Effector memory CD8-positive, alpha-beta T cell (primary cell): ENCODE results near the gene NTSR1.

ENCODE experiments used
- ATAC-seq: fragments of 150-1000 bp; cut with Tn5 transposase; replicated peaks from 2 replicates; pipeline ENCODE4 v1.10.0; 2021; ENCODE audit warnings: mild to moderate bottlenecking, moderate library complexity
- DNase-seq, 3 experiments: peaks; one replicate each; pipeline ENCODE4 v3.0.0; 2021
- H3K27ac Mint-ChIP-seq, 2 donors: one replicate each; pipeline ENCODE4 v1.8.0; 2022; ENCODE audit warnings: mild to moderate bottlenecking in 2 of 2, mixed read lengths in 2 of 2, moderate library complexity in 2 of 2
- H3K27me3 Mint-ChIP-seq, 2 donors: one replicate each; pipeline ENCODE4 v1.8.0; 2022; ENCODE audit warnings: mixed read lengths in 2 of 2
- H3K36me3 Mint-ChIP-seq: one replicate; pipeline ENCODE4 v1.8.0; 2022; ENCODE audit warnings: mild to moderate bottlenecking, moderate library complexity, mixed read lengths; ENCODE audit not compliant: insufficient read depth
- H3K4me1 Mint-ChIP-seq, 2 donors: one replicate each; pipeline ENCODE4 v1.8.0; 2022; ENCODE audit warnings: low read depth in 2 of 2, mixed read lengths in 2 of 2
- H3K4me3 Mint-ChIP-seq, 2 donors: one replicate each; pipeline ENCODE4 v1.8.0; 2022; ENCODE audit warnings: mild to moderate bottlenecking in 2 of 2, mixed read lengths in 2 of 2, moderate library complexity in 2 of 2
- H3K9me3 Mint-ChIP-seq, 2 donors: one replicate each; pipeline ENCODE4 v1.8.0; 2022; ENCODE audit warnings: mixed read lengths in 2 of 2
- total RNA-seq, 9 experiments: gene quantifications; one replicate each; lab custom pipeline; 2026; lab: John Stamatoyannopoulos, UW

NTSR1 gene
- total RNA-seq, result 0 to 1.3 (median 0) reads per million in 9 experiments

- Mint-ChIP-seq H3K9me3 (no peaks in the 10 kb centered on the region), H3K4me1 (peaks cover 0 to 6% of the 10 kb centered on the region in 2 donors), H3K27ac (no peak within 1 kb of the TSS), H3K4me3 (peak within 1 kb of the TSS; percentile 45 to 52), H3K27me3 (peaks cover 23 to 39% of the 10 kb centered on the region in 2 donors), H3K36me3 (no peaks in the 10 kb centered on the region)
- ATAC-seq (peak; percentile 33), DNase-seq (no peak)
Measured at GRCh38 chr20:62708591-62709536, at the start of gene NTSR1. Gene NTSR1 (plus strand): TSS chr20:62708836. CDS start chr20:62709208, 372 bp downstream.

GRCh38 chr20:62659488-62660239 is 49.0 kb upstream of the NTSR1 start:
- ATAC-seq (no peak), DNase-seq (no peak)
- H3K4me3 Mint-ChIP-seq, result no peak overlapping the region
- no peak overlapping the region for H3K27ac Mint-ChIP-seq
- no peaks in the 10 kb centered on the region for H3K9me3 Mint-ChIP-seq
- no peaks in the 10 kb centered on the region for H3K36me3 Mint-ChIP-seq
- H3K27me3 Mint-ChIP-seq, result no peaks in the 10 kb centered on the region
- peaks cover 0 to 2% of the 10 kb centered on the region in 2 donors for H3K4me1 Mint-ChIP-seq

GRCh38 chr20:62660240-62660615 is 48.4 kb upstream of the NTSR1 start:
- no peak overlapping the region for H3K4me3 Mint-ChIP-seq
- no peaks in the 10 kb centered on the region for H3K27me3 Mint-ChIP-seq
- peaks cover 0 to 2% of the 10 kb centered on the region in 2 donors for H3K4me1 Mint-ChIP-seq
- H3K36me3 Mint-ChIP-seq, result no peaks in the 10 kb centered on the region
- H3K27ac Mint-ChIP-seq, result peak overlapping the region in 1 of 2 donors; percentile 58
- ATAC-seq, result no peak
- no peaks in the 10 kb centered on the region for H3K9me3 Mint-ChIP-seq
- no peak for DNase-seq

GRCh38 chr20:62660768-62661167 is 47.9 kb upstream of the NTSR1 start:
- H3K4me3 Mint-ChIP-seq, result no peak overlapping the region
- H3K9me3 Mint-ChIP-seq, result no peaks in the 10 kb centered on the region
- ATAC-seq (no peak), DNase-seq (no peak)
- H3K4me1 Mint-ChIP-seq, result peaks cover 0 to 2% of the 10 kb centered on the region in 2 donors
- H3K27ac Mint-ChIP-seq, result peak overlapping the region in 1 of 2 donors; percentile 58
- H3K36me3 Mint-ChIP-seq, result no peaks in the 10 kb centered on the region
- H3K27me3 Mint-ChIP-seq, result no peaks in the 10 kb centered on the region

- ATAC-seq (no peak), DNase-seq (no peak)
- no peaks in the 10 kb centered on the region for H3K27me3 Mint-ChIP-seq
- peak overlapping the region in 1 of 2 donors; percentile 56 for H3K27ac Mint-ChIP-seq
- no peaks in the 10 kb centered on the region for H3K36me3 Mint-ChIP-seq
- no peaks in the 10 kb centered on the region for H3K9me3 Mint-ChIP-seq
- H3K4me3 Mint-ChIP-seq, result no peak overlapping the region
- H3K4me1 Mint-ChIP-seq, result peaks cover 0 to 2% of the 10 kb centered on the region in 2 donors
Measured at GRCh38 chr20:62661647-62662046, 47.0 kb upstream of the NTSR1 start.

- Mint-ChIP-seq H3K27me3 (no peaks in the 10 kb centered on the region), H3K4me1 (peaks cover 0 to 2% of the 10 kb centered on the region in 2 donors), H3K36me3 (no peaks in the 10 kb centered on the region), H3K9me3 (no peaks in the 10 kb centered on the region), H3K4me3 (no peak overlapping the region), H3K27ac (no peak overlapping the region)
- DNase-seq (no peak), ATAC-seq (no peak)
Measured at GRCh38 chr20:62662422-62662821, 46.2 kb upstream of the NTSR1 start.

GRCh38 chr20:62663145-62664018 is 45.3 kb upstream of the NTSR1 start:
- Mint-ChIP-seq H3K9me3 (no peaks in the 10 kb centered on the region), H3K4me3 (no peak overlapping the region), H3K4me1 (peaks cover 0 to 2% of the 10 kb centered on the region in 2 donors), H3K36me3 (peaks cover 3% of the 10 kb centered on the region), H3K27me3 (no peaks in the 10 kb centered on the region), H3K27ac (peak overlapping the region in 1 of 2 donors; percentile 66)
- no peak for ATAC-seq
- DNase-seq, result no peak

- H3K4me3 Mint-ChIP-seq, result no peak overlapping the region
- no peaks in the 10 kb centered on the region for H3K9me3 Mint-ChIP-seq
- DNase-seq (no peak), ATAC-seq (no peak)
- H3K4me1 Mint-ChIP-seq, result peaks cover 0 to 2% of the 10 kb centered on the region in 2 donors
- no peak overlapping the region for H3K27ac Mint-ChIP-seq
- H3K27me3 Mint-ChIP-seq, result no peaks in the 10 kb centered on the region
- peaks cover 3% of the 10 kb centered on the region for H3K36me3 Mint-ChIP-seq
Measured at GRCh38 chr20:62664019-62664971, 44.3 kb upstream of the NTSR1 start.

- ATAC-seq (no peak), DNase-seq (no peak)
- H3K27me3 Mint-ChIP-seq, result no peaks in the 10 kb centered on the region
- H3K4me3 Mint-ChIP-seq, result no peak overlapping the region
- no peaks in the 10 kb centered on the region for H3K9me3 Mint-ChIP-seq
- H3K27ac Mint-ChIP-seq, result no peak overlapping the region
- peaks cover 0 to 2% of the 10 kb centered on the region in 2 donors for H3K4me1 Mint-ChIP-seq
- H3K36me3 Mint-ChIP-seq, result peaks cover 3% of the 10 kb centered on the region
Measured at GRCh38 chr20:62665153-62665754, 43.4 kb upstream of the NTSR1 start.

- Mint-ChIP-seq H3K36me3 (peaks cover 3% of the 10 kb centered on the region), H3K4me3 (no peak overlapping the region), H3K27me3 (no peaks in the 10 kb centered on the region), H3K27ac (no peak overlapping the region), H3K4me1 (peaks cover 0 to 2% of the 10 kb centered on the region in 2 donors), H3K9me3 (no peaks in the 10 kb centered on the region)
- ATAC-seq (no peak), DNase-seq (no peak)
Measured at GRCh38 chr20:62665826-62666735, 42.6 kb upstream of the NTSR1 start.
